Measurements from ENCODE around the gene RNASEH2C.
A peak's percentile ranks its signal among the peaks of the same experiment; 100 is the strongest.
"Not testable (repeated sequence)": the region's sequence is repeated elsewhere in the genome, so short reads cannot be mapped to it uniquely, and the experiment has no call there.

Gene RNASEH2C

GRCh38 chr11:65720211-65720934 lies at the start of gene RNASEH2C:
TSS of gene RNASEH2C (minus strand) at chr11:65720798. CDS start at chr11:65720758, 40 bp downstream.
- DNase-seq (ENCODE audit: low spot score) = peak; percentile 93

DNA sequence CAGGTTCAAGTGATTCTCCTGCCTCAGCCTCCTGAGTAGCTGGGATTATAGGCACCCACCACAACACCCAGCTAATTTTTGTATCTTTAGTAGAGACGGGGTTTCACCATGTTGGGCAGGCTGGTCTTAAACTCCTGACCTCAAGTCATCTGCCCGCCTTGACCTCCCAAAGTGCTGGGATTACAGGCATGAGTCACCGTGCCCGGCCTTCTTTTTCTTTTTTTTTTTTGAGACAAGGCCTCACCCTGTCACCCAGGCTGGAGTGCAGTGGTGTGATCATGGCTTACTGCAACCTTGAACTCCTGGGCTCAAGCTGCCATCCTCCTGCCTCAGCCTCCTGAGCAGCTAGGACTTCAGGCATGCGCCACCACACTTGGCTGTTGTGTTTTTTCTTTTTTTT lies 47.2 kb upstream of the RNASEH2C start:
- not testable (repeated sequence) for DNase-seq (ENCODE audit: low spot score)

DNA sequence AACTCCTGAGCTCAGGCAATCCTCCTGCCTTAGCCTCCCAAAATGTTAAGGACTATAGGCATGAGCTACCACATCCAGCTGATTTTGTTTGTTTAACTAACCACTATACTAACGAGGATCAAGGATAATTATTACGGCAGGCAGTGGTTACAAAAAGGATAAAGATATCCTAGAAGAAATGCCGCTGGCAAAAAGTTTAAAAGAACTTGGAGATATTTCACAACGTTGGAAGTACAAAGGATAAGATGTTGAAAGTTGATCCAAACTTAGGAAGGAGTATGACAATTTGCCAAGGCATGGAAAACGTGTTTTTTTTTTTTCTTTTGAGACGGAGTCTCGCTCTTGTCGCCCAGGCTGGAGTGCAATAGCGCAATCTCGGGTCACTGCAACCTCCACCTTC lies 46.8 kb upstream of the RNASEH2C start:
- no peak for DNase-seq (ENCODE audit: low spot score)

GRCh38 chr11:65766535-65766934 lies 45.9 kb upstream of the RNASEH2C start:
- DNase-seq (ENCODE audit: low spot score) = no peak

DNA sequence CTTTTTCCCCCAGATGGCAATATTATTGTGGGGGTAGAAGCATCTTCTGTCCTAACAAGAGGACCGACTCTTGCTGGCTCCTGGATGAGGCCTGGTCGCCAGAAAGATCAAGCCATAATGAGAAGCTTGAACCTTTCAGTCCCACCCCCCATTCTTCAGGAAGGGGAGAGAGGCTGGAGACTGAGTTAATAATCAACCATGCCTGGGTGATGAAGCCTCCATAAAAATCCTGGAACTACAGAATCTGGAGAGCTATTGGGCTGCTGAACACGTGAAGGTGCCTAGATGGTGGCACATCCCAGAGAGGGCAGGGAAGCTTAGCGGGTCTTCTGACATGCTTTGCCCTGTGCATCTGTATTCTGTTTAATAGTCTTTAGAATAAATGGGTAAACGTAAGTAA lies 43.8 kb upstream of the RNASEH2C start:
- no peak for DNase-seq (ENCODE audit: low spot score)

DNA sequence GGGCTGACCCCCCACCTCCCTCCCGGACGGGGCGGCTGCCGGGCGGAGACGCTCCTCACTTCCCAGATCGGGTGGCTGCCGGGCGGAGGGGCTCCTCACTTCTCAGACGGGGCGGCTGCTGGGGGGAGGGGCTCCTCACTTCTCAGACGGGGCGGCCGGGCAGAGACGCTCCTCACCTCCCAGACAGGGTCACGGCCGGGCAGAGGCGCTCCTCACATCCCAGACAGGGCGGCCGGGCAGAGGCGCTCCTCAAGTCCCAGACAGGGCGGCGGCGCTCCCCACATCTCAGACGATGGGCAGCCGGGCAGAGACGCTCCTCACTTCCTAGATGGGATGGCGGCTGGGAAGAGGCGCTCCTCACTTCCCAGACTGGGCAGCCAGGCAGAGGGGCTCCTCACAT lies 42.2 kb upstream of the RNASEH2C start:
- DNase-seq (ENCODE audit: low spot score) = not testable (repeated sequence)

DNA sequence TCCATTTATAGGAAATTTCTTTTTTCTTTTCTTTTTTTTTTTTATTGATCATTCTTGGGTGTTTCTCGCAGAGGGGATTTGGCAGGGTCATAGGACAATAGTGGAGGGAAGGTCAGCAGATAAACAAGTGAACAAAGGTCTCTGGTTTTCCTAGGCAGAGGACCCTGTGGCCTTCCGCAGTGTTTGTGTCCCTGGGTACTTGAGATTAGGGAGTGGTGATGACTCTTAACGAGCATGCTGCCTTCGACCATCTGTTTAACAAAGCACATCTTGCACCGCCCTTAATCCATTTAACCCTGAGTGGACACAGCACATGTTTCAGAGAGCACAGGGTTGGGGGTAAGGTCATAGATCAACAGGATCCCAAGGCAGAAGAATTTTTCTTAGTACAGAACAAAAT lies 41.6 kb upstream of the RNASEH2C start:
- DNase-seq (ENCODE audit: low spot score) = not testable (repeated sequence)

GRCh38 chr11:65745049-65745448 lies 24.5 kb upstream of the RNASEH2C start:
- DNase-seq (ENCODE audit: low spot score) = no peak

- DNase-seq (ENCODE audit: low spot score) = no peak
Measured at GRCh38 chr11:65744699-65745042, 24.1 kb upstream of the RNASEH2C start.

GRCh38 chr11:65744026-65744698 lies 23.6 kb upstream of the RNASEH2C start:
- no peak for DNase-seq (ENCODE audit: low spot score)

DNA sequence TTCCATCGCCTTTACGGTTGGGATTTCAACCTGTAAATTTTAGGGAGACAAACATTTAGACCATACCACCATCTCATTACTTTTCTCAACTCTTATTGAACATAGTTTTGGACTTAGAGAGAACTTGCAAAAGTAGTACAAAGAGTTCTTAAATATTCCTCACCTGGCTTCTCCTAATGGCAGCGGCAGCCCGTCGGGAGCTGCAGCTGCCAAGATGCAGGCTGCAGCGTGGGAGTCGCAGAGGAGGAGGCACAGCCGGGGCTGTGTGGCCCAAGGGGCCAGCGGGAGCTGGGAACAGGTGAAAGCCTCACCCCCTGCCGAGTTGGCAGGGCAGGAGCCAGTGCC lies 23.1 kb upstream of the RNASEH2C start:
- no peak for DNase-seq (ENCODE audit: low spot score)

DNA sequence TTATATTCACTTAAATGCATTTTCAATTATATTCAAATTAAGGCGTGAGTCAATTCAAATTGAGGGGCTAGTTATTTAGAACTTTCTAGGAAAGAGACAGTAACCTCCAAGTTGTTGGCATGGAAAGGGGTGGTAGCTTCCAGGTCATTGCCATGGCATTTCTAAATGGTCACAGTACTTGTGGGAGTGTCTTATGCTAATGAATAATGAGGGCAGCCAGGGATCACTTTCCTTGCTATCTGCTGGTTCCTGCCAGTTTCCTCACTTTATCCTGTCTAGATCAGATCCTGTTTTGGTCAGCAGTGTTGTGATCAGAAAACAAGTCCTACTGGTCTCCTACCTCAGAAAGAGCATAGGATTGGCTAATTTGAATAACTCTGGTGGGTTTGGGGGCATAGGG lies 21.8 kb upstream of the RNASEH2C start:
- DNase-seq (ENCODE audit: low spot score) = no peak

DNA sequence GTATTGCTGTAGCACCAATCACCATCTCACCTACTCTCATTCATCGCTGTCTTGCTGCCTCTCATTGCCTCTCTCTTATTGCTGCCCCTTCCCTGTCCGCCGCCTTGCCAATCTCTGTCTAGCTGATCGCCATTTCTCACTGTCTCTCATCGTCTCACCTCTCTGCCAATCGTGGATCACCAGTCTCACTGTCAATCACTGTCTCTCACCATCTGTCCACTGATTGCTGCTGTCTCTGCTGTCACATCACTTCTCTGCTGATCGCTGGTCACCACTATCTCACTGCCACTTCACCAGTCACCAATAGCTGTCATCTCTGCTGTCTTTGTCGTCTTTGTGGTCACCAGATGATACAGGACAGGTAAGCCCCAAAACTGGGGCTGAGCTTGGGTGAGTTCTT lies 20.6 kb upstream of the RNASEH2C start:
- DNase-seq (ENCODE audit: low spot score) = no peak

- no peak for DNase-seq (ENCODE audit: low spot score)
Measured at GRCh38 chr11:65739022-65739421, 18.4 kb upstream of the RNASEH2C start.

DNA sequence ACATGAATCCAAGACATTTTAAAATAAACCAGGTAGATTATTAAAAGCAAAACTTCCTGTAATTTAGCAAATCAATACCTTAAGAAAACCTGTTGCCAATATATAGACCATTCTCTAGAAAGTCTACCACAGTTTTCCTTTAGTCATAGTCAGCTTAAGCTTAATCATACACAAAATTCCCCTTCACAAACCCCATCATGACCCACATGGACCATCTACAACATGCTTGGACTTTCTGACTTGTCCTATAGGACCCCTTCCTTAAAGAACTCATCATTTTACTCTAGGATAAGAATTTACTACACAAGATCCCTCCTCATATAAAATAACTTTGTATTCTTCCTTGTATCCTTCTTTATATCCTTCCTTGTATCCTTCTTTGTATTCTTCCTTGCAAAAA lies 16.2 kb upstream of the RNASEH2C start:
- no peak for DNase-seq (ENCODE audit: low spot score)

GRCh38 chr11:65735111-65735510 lies 14.5 kb upstream of the RNASEH2C start:
- not testable (repeated sequence) for DNase-seq (ENCODE audit: low spot score)

DNA sequence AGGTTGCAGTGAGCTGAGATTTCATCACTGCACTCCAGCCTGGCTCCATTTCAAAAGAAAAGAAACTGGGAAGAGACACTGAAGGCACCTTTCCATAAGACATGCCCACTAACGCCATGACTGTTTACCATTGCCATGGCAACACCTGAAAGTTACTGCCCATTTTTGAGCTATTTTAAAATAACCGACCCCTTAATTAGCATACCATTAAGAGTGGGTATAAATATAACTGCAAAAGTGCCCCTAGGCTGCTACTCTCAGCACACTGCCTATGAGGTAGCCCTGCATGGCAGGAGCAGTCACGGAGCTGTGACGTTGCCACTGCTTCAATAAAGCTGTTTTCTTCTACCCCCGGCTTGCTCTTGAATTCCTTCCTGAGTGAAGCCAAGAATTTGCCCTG lies 9.9 kb upstream of the RNASEH2C start:
- no peak for DNase-seq (ENCODE audit: low spot score)

DNA sequence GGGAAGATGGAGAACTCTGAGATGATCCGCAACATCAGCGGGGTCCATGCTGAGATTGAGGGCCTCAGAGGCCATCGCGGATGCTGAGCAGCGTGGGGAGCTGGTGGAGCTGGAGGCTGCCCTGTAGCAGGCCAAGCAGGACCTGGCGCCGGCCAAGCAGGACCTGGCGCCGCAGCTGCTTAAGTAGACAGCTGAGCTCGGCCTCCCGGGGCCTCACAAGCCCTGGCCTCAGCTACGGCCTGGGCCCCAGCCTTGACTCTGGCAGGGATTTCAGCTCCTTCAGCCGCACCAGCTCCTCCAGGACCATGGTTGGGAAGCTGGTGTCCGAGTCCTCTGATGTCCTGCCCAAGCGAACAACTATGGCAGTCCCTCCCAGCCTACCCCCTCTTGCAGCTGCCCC lies 7.3 kb upstream of the RNASEH2C start:
- no peak for DNase-seq (ENCODE audit: low spot score)

DNA sequence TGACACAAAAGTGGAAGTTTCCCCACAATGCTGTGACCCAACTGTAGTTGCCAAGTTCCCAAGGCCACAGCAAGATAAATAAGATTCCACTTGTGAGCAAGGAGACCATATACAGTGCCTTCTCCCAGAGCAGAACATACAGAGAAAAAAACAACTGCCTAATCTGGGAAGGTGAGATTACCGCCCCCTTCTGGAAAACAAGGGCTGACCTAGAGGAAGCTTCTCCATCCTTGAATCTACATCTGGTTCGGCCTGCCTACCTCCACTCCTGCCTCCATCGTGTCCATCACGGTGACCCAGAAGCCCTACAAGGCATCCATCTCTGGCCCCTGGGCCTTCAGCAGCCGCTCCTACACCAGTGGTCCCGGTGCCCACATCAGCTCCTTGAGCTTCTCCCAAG lies 6.1 kb upstream of the RNASEH2C start:
- DNase-seq (ENCODE audit: low spot score) = no peak

DNA sequence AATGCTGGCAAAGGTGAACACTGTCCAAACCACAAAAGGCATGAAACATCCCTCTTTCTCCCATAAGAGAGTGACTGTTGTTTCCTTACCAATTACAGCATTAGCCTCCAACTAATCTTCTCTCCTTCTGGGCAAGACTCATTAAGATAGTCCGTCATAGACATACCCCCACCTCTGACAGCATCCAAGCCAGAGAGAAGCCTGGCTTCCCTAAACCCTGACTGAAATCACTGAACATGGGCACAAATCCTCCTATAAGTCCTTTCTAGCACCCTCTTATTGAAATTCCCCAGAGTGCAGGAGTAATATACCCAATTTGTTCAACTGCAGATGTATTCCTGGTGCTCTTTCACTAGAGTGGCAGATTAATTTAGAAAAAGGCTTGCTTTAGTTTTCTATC lies 1.7 kb upstream of the RNASEH2C start:
- DNase-seq (ENCODE audit: low spot score) = no peak

DNA sequence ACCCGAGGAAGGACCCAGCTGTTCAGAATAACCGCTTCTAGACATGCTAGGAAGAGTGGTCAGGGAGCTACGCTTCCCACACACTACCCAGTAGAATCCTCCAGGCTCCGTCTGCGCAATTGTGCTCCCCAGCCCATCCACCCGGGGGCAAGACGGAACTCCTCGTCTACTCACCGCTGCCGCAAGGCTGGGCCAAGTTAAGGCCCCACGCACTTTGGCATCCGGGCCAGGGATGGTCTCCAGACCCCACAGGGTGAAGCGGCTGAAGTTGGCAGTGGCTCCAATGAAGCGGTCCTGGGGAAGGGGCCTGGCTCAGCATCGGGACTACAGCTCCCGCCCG lies 757 bp downstream of the RNASEH2C start:
- DNase-seq (ENCODE audit: low spot score) = peak; percentile 18

DNA sequence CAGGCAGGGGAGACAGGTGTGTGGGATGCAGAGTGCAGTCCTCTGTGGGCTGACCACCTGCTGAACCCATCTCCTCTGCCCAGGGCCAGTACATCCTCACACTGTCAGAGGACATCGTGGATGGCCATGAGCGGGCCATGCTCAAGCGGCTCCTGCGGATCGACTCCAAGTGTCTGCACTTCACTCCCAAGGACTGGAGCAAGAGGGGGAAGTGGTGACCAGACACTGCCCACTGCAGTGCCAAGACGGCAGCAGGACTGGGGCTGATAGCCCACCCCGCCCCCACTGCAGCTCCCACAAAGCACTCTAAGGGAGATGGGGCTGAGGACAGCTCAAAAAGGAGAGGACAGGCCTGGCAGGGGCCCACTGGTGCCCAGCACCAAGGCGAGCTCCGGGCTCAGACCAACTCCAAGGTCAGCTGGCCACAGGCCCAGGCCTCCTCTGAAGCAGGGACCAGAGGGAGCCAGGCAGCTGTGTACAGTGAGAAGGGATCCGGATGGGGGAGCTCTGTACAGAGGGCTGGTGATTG lies 1.6 kb downstream of the RNASEH2C start:
- DNase-seq (ENCODE audit: low spot score) = no peak

- no peak for DNase-seq (ENCODE audit: low spot score)
Measured at GRCh38 chr11:65718531-65718930, 2.1 kb downstream of the RNASEH2C start.

DNA sequence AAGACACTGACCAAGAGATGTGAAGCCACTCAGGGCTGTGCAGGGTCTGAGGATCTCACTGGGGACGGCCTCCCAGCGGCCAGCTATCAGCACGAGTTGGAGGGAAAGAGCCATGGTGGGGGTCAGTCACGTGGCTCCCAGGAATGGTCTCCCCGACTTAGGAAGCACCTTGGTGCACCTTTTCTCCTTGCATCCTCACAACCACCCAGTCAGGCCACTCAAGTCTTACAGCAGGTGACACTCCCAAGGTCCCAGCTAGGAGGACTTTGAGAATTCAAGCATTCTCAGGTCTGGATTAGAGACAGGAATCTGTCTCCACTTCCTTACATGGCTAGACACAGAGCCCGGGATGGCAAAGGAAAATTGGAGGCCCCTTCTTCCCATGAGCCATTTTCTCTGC lies 2.7 kb downstream of the RNASEH2C start:
- no peak for DNase-seq (ENCODE audit: low spot score)
